ENCODE measurements around the gene COL7A1.
"Not testable (repeated sequence)": the region's sequence is repeated elsewhere in the genome, so short reads cannot be mapped to it uniquely, and the experiment has no call there.

The COL7A1 gene

GRCh38 chr3:48563382-48563918 is 31.7 kb downstream of the COL7A1 start, which contains the start of gene UCN2:
Gene UCN2, minus strand, starts transcription at chr3:48563781. Its CDS starts 657 bp downstream, at chr3:48563124.
- DNase-seq (ENCODE audit: low read depth in 2 of 2): no peak

GRCh38 chr3:48562367-48563095 is 32.6 kb downstream of the COL7A1 start:
- DNase-seq (ENCODE audit: low read depth in 2 of 2): no peak

GRCh38 chr3:48561045-48561736 is 33.9 kb downstream of the COL7A1 start:
- DNase-seq (ENCODE audit: low read depth in 2 of 2): no peak

GRCh38 chr3:48560648-48561018 is 34.5 kb downstream of the COL7A1 start:
- no peak for DNase-seq (ENCODE audit: low read depth in 2 of 2)

- DNase-seq (ENCODE audit: low read depth in 2 of 2): no peak
These were observed 36.5 kb downstream of the COL7A1 start for GRCh38 chr3:48558493-48559134.

- DNase-seq (ENCODE audit: low read depth in 2 of 2): peak; percentile 99
These were observed 38.1 kb downstream of the COL7A1 start, which contains the start of gene PFKFB4 for GRCh38 chr3:48556796-48557626. Gene PFKFB4, minus strand, starts transcription at chr3:48556803. Its CDS starts 26 bp downstream, at chr3:48556777.

- no peak for DNase-seq (ENCODE audit: low read depth in 2 of 2)
These were observed 39.0 kb downstream of the COL7A1 start for GRCh38 chr3:48555949-48556795.

GRCh38 chr3:48555231-48555948 is 39.7 kb downstream of the COL7A1 start:
- DNase-seq (ENCODE audit: low read depth in 2 of 2): no peak

GRCh38 chr3:48553886-48554845 is 41.0 kb downstream of the COL7A1 start:
- no peak for DNase-seq (ENCODE audit: low read depth in 2 of 2)

- no peak for DNase-seq (ENCODE audit: low read depth in 2 of 2)
These were observed 41.8 kb downstream of the COL7A1 start for GRCh38 chr3:48553361-48553760.

GRCh38 chr3:48552111-48552951 is 42.8 kb downstream of the COL7A1 start:
- no peak for DNase-seq (ENCODE audit: low read depth in 2 of 2)

GRCh38 chr3:48551651-48552050 is 43.5 kb downstream of the COL7A1 start:
- not testable (repeated sequence) for DNase-seq (ENCODE audit: low read depth in 2 of 2)

GRCh38 chr3:48548729-48549705 is 46.1 kb downstream of the COL7A1 start:
- DNase-seq (ENCODE audit: low read depth in 2 of 2): peak; percentile 81 to 82

GRCh38 chr3:48548126-48548525 is 47.0 kb downstream of the COL7A1 start:
- DNase-seq (ENCODE audit: low read depth in 2 of 2): no peak

- no peak for DNase-seq (ENCODE audit: low read depth in 2 of 2)
These were observed 48.8 kb downstream of the COL7A1 start for GRCh38 chr3:48546203-48546829.

- DNase-seq (ENCODE audit: low read depth in 2 of 2): no peak
These were observed 51.0 kb downstream of the COL7A1 start for GRCh38 chr3:48544141-48544540.

Measured in stimulated activated CD4-positive, alpha-beta T cell treated with anti-CD3 and anti-CD28 coated beads, Interleukin-1b, Interleukin-23, amount 100 ng/mL, for 4 hours (primary cell).